NB4 (cell line): Measurements from ENCODE around the gene MAP3K9.
A peak's percentile ranks its signal among the peaks of the same experiment; 100 is the strongest.

Experiments
- DNase-seq: peaks from one replicate; pipeline ENCODE4 v3.0.0; 2010; ENCODE audit warnings: low read depth
- H3K4me3 ChIP-seq: one replicate; pipeline ENCODE4 v1.5.1; 2011; ENCODE audit warnings: mild to moderate bottlenecking, low read depth, low read length, moderate library complexity
- CTCF ChIP-seq: IDR thresholded peaks from one replicate; pipeline ENCODE4 v1.5.1; 2012; ENCODE audit warnings: low read depth, low read length
- MYC ChIP-seq: IDR thresholded peaks from 2 replicates; pipeline ENCODE4 v1.6.1; 2011; ENCODE audit warnings: low read depth, low read length
- POLR2A ChIP-seq: IDR thresholded peaks from 2 replicates; pipeline ENCODE4 v1.6.1; 2011; ENCODE audit warnings: mild to moderate bottlenecking; ENCODE audit not compliant: insufficient read length; ENCODE audit errors: extremely low read depth
- TF ChIP-seq, protein P1 (sequence below): IDR thresholded peaks from 2 replicates; pipeline ENCODE4 v1.6.1; 2011; ENCODE audit warnings: low read depth, low read length

The MAP3K9 gene

DNA sequence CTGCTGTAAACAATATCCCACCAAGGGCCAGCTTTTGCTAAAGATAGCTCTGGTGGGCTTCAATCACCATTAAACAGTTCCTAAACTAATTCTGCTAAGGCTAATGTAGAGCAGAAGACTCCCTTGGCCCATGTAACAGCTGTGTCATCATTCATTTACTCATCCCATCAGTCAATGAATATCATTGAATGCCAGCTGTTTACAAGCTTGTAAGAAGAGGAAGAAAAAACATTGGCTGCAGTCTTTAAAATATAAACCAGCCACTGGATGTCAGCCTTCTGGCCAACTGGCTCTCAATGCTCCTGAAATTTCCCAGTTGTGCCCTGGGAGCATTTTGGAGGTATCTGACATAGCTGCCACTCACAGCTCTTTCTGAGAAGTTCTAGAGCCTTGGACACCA lies 18.0 kb upstream of the MAP3K9 start:
- DNase-seq = peak; percentile 46
- TF ChIP-seq CTCF (no peak), MYC (no peak)
- TF ChIP-seq, protein P1, sequence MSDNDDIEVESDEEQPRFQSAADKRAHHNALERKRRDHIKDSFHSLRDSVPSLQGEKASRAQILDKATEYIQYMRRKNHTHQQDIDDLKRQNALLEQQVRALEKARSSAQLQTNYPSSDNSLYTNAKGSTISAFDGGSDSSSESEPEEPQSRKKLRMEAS = no peak
- H3K4me3 ChIP-seq = no peak overlapping the region

DNA sequence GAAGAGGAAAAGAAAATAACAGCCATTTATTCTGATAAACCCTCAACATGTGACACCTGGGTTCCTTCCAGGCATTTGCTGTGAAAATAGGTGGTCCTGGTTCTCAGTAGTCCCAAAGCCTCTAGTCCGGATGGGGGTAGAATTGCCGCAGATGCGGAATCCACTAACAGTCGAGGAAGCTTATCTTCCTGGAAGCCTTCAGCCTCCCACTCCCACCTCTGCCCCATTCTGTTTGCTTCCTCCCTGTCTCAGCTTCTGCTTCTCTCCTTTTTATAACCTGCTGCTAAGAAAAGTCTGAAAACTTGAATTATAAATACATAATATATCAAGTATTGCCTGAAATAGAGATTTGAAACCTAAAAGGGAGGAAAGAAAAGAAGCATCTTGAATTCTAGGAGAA lies 14.0 kb upstream of the MAP3K9 start:
- DNase-seq = no peak
- TF ChIP-seq MYC (no peak), CTCF (no peak), POLR2A (no peak)
- TF ChIP-seq, protein P1 = no peak
- peak overlapping the region; percentile 65 for H3K4me3 ChIP-seq

DNA sequence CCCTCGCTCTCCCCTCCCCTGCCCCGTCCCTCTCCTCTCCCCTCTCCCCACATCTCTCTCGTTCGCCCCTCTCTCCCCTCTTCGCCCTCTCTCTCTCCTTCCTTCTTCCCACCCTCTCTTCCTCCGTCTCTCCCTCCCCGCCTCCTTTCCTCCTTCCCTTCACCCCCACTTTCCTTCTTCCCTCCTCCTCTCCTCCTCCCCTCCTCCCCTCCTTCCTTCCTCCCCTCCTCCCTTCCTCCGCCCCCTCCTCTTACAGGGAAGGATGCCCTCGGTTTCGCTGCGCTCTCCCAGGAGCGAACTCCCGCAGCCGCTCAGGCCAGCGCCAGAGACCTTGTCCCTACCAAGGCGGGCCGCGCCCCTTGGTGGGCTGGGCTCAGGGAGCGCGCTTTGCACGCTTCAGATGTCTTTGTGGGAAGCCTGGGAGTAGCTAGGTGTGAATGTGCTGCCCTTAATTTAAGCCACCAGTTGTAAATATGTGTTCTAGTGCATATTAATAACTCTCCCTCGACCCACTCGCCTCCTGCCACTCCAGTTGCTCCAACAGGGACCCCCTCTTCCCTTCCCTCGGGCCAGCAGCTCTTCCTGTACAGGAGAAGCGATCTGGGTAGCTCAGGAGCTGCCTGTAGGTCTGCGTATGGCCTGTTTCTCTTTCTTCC lies 13.3 kb upstream of the MAP3K9 start:
- H3K4me3 ChIP-seq = peak overlapping the region; percentile 65
- TF ChIP-seq MYC = no peak
- peak; percentile 25 for TF ChIP-seq POLR2A
- TF ChIP-seq, protein P1 = no peak
- TF ChIP-seq CTCF = no peak
- DNase-seq = peak; percentile 67

DNA sequence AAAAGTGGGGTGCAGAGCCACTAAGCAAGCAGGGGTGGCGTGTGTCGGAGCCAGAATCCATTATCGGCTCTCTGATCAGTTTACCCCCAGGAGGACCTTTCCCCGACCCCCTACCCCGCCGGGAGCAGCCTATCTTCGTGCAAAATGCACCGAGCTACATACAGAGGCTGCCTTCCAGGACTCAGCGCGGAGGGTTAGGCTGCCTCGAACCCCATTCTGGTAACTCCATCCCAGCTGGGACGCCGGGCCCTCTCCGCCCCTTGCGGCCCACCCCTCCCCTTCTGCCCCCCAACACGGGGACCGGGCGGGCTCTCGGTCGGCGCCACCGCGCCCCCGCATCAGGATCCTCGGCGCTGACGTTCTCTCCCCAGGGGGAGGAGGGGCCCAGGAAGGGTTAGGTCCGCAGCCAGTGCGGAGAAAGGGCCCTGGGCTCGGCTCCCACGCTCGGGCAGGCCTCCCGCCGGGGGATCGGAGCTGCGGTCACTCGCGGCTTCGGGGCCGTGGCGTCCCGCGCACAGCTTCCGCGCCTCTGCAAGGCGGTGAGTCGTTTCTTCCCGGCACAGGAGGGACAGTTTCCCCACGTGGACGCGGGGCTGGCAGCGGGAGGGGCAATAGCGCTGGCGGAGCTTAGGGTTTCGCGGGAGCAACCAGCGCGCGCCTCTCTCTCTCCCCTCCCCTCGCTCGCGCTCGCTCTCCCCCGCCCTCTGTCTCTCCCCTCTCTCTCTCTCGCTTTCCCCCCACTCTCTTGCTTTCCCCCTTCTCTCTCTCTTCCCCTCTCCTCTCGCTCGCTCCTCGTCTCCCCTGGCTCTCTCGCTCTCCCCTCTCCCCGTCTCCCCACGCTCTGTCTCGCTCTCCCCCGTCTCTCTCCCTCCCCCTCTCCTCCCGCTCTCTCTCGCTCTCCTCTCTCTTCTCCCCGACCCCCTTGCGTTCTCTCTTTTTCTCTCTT lies 12.5 kb upstream of the MAP3K9 start:
- peak; percentile 79 for DNase-seq
- H3K4me3 ChIP-seq = peak overlapping the region; percentile 65
- TF ChIP-seq CTCF = no peak
- peak; percentile 51 for TF ChIP-seq POLR2A
- TF ChIP-seq, protein P1 = peak; percentile 78; the same call in 1 of the 2 replicates
- peak; percentile 71 for TF ChIP-seq MYC

DNA sequence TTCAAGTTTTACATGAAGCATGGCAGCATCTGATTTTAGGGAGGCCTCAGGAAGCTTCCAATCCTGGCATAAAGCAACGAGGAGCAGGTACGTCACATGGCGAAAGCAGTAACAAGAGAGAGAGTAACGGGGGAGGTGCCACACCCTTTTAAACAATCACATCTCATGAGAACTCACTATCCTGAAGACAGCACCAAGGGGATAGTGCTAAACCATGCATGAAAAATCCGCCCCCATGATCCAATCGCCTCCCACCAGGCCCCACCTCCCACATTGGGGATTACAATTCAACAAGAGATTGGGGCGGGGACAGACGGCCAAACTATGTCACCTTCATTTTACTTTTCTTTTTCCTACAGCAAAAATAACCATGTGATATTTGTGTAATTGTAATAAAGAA lies 7.2 kb upstream of the MAP3K9 start:
- DNase-seq = no peak
- H3K4me3 ChIP-seq = no peak overlapping the region
- TF ChIP-seq, protein P1 = no peak
- no peak for TF ChIP-seq CTCF
- TF ChIP-seq MYC = no peak
- no peak for TF ChIP-seq POLR2A
